HG03097 (cell line): ENCODE results near the gene FFAR4.

Source experiments
- ATAC-seq: cut with Tn5 transposase; IDR thresholded peaks from one replicate; pipeline ENCODE4 v1.9.1; 2021; ENCODE audit not compliant: unreplicated experiment, low FRiP score

Gene FFAR4

GRCh38 chr10:93570383-93570782, 3.9 kb downstream of the FFAR4 start:
- ATAC-seq: no peak

GRCh38 chr10:93572606-93573005, 6.1 kb downstream of the FFAR4 start:
- no peak for ATAC-seq

- ATAC-seq: no peak
These were observed 6.8 kb downstream of the FFAR4 start for GRCh38 chr10:93573051-93573909.

GRCh38 chr10:93573924-93574323, 7.5 kb downstream of the FFAR4 start:
- ATAC-seq: no peak

GRCh38 chr10:93576888-93577287, 10.4 kb downstream of the FFAR4 start:
- no peak for ATAC-seq

- ATAC-seq: no peak
These were observed 11.1 kb downstream of the FFAR4 start for GRCh38 chr10:93577565-93577964.

- no peak for ATAC-seq
These were observed 12.6 kb downstream of the FFAR4 start for GRCh38 chr10:93579089-93579488.

- no peak for ATAC-seq
These were observed 13.7 kb downstream of the FFAR4 start for GRCh38 chr10:93579985-93580711.

GRCh38 chr10:93580828-93581227, 14.4 kb downstream of the FFAR4 start:
- ATAC-seq: no peak

GRCh38 chr10:93584445-93584844, 18.0 kb downstream of the FFAR4 start:
- no peak for ATAC-seq

- ATAC-seq: no peak
These were observed 23.4 kb downstream of the FFAR4 start for GRCh38 chr10:93589648-93590562.

- ATAC-seq: no peak
These were observed 24.2 kb downstream of the FFAR4 start for GRCh38 chr10:93590638-93591037.

- no peak for ATAC-seq
These were observed 24.8 kb downstream of the FFAR4 start for GRCh38 chr10:93591065-93591808.

GRCh38 chr10:93593254-93593653, 26.8 kb downstream of the FFAR4 start:
- no peak for ATAC-seq

- ATAC-seq: no peak
These were observed 27.3 kb downstream of the FFAR4 start for GRCh38 chr10:93593749-93594148.

- ATAC-seq: no peak
These were observed 28.1 kb downstream of the FFAR4 start for GRCh38 chr10:93594518-93594917.

GRCh38 chr10:93595378-93596161, 29.1 kb downstream of the FFAR4 start:
- no peak for ATAC-seq

- ATAC-seq: no peak
These were observed 30.1 kb downstream of the FFAR4 start for GRCh38 chr10:93596539-93596938.

GRCh38 chr10:93597075-93597599, 30.7 kb downstream of the FFAR4 start:
- ATAC-seq: no peak
